Stimulated activated CD4-positive, alpha-beta T cell treated with anti-CD3 and anti-CD28 coated beads, Interleukin-1b, Interleukin-23, amount 100 ng/mL, for 24 hours (primary cell): ENCODE measurements around the gene ERC2.

Source experiments
- DNase-seq, 4 experiments: peaks; one replicate each; pipeline ENCODE4 v3.0.0-alpha.2; 2020; ENCODE audit warnings: low read depth in 4 of 4, low spot score in 1 of 4

The ERC2 gene

GRCh38 chr3:55487381-55488241 is 980.7 kb downstream of the ERC2 start:
- DNase-seq = no peak

- DNase-seq = no peak
These were observed 981.3 kb downstream of the ERC2 start, which contains the start of gene WNT5A for GRCh38 chr3:55486857-55487380. WNT5A (minus strand) TSS chr3:55487306; CDS start chr3:55486985, 321 bp downstream.

DNA sequence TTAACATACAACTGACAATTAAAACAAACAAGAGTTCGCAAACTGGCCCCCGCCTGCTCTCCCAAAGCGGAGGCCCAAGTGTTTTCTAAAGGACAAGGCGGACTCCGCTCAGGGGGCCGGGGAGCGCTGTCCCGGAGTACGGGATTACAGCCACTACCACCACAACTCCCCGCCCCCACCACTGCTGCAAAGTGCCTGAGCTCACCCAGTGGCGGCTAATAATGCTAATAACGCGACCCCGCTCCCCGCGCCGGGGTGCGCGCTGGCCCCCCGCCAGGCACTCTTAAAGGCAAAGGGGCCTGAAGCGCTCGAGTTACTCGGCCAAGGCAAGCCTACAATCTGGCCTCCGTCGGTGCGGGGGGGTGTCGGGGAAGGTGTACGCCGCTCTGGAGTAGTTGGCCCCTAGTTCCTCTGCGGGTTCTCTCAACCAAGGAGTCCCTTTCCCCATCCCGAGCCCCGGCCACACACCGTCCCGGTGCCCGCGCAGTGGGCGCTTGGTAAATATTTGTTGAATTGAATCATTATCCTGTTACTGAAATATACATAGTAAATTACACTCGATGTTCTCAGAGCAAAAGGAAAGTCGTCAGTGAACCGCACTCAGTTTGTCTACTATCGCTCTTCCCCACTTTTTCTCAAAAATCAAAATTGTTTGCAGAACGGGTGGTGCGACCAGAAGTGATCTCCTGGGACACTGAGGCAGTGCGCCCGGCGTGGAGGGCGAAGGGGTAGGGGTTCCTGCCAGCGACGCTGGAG is 982.0 kb downstream of the ERC2 start:
- no peak for DNase-seq

DNA sequence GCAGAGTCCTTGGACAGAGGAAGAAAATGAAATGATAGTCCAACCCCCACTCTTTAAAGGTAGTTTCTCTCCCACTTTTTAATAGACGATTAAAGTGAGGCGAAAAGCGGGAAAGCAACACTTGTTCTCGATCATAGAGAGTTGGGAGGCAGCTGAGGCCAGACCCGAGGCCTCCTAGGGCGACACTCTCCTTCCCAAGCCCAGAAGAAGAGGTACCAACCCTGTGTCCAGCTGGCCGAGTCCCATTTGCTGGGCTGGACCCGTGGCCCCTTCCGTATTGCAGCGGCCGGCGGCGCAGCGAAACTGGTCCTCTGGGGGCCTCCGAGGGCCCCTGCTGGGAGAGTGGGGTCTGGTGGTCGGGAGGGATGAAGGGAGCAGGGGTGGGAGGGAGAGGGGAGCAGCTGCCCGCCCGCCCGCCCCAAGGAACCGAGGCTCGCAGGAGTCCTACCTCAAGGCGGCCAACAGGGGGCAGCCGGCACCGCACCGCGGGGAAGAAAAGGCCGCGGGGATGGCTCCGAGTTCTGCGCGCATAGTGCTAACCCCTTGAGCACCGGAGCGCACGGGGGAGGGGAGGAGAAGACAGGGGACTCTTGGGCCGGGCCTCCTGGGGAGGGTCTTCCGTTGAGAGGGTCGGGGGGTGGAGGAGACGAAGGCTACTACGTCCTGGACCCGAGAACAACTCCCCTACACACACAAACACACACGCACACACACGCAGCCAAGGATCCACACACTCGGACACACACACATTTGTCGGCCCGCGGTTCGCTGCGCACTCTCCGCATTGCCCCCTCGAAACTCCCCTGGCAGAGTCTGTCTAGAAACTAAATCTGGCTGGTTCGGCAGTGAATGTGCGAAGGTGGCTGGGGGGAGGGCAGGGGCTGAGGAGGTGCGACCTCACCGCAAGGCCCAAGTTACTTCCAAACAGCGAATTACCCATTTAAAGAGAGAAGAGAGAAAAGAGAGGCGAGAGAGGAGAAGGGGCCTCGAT is 983.2 kb downstream of the ERC2 start:
- peak in 1 of 4 experiments; percentile 30 for DNase-seq

GRCh38 chr3:55484191-55484689 is 984.0 kb downstream of the ERC2 start:
- no peak for DNase-seq

GRCh38 chr3:55483196-55484095 is 984.8 kb downstream of the ERC2 start:
- no peak for DNase-seq

GRCh38 chr3:55482496-55483195 is 985.6 kb downstream of the ERC2 start:
- DNase-seq = no peak

DNA sequence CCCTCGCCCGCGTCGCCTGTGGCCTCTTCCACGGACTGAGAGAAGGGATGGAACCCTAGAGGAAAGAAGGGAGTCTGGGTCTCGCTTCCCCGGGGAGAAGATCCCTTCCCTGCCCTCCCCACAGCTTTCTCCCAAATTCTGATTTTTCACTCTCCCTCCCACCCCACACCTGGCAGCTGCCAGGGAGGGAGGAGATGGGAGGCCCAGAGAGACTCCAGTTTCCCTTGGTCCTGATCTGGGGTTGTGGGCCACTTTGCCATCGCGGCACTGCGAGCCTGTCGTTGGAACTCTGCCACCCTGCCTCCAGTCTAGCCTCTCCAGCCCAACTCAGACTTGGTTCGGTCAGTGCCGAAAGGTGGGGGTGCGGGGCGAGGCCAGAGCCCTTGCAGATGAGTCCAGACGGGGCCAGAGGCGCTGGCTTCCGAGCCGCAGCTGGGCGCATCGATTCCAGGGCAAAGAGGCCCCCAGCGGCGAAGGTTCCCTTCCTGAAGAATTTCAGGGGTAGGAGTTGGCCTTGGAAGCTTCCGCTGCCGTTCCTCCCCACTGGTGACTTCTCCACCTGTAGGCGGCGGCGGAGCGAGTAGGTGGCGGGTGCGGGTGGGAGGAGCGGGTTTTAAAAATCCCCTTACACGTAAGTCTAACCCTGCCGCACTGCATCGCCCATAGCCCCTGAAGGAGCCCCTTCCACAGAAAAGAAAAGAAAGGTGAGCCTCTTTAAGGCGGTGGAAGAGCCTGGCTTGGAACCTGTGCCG is 986.3 kb downstream of the ERC2 start:
- DNase-seq = no peak

- DNase-seq = no peak
These were observed 987.1 kb downstream of the ERC2 start for GRCh38 chr3:55480911-55481743.

DNA sequence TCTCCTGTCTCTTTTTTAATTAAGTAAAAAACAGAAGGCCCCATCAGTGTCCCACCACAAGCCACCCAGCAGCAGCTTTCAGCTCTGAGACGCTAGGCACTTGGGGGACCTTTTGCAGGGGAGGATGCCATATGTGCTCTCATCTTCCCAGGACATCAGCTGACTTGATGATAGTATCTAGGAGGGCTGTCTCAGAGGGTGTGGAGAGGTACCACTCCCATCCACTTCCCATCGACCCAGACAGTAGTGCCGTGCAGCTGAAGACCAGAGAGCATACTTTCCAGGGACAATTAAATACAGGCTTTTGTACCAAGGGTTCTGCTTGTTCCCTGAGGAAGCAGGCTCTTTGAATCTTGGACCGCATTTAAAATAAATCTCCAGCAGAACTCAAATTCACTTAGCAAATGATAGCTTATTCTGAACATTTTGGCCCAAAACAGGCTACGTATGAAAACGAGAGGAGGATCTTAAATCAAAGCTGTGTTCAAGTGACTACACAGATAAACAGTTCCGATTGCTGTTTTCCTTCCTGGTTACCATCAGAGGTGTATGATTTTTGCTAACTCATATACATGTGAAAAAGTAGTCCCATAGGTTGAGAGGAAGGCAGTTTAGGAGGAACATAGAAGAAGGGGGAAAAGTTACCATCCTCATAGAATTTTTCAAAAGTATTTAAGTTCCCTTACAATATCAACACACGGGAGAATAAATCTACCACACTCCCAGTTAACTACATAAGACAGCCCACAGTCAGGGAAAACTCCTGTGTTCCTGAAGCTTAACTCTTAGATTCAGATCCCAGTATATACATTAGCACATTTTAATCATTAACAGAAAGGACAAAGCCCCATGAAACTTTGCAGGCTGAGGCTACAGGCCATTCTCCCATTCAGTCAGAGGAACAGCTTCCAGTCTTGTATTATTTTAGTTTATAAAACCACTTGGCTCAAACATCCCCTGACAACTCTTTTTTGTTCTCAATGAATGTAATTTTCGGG is 990.7 kb downstream of the ERC2 start:
- no peak for DNase-seq

DNA sequence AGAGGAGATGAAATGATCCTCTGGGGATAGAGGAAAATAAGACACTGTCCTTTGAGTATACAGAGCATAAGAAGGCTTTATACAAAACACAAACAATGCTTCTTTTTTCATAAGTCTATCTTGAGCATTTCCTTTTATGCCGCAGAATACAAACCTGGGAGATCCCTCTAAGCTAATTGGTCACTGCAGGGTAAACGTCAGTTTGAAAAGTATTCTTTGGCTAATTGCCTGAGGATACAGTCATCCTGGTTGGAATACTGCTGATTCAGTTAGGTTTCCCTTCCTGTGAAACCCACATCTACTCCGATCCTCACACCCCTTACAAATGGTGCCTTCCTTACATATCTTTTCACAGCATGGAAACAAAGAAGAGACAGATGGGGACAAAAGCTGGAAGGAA is 991.8 kb downstream of the ERC2 start:
- no peak for DNase-seq

DNA sequence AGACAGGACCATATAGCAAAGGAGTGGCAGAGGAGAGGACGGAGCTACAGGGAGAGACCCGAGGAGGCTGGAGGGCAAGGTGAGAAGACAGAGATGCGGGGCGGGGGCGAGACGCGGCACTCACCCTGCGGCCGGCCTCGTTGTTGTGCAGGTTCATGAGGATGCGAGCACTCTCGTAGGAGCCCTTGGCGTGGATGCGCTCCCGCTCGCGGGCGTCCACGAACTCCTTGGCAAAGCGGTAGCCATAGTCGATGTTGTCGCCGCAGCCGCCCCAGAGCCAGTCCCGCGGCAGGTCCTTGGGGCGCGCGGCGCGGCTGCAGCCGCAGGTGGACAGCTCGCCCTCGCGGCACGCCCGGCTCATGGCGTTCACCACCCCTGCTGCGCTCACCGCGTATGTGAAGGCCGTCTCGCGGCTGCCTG is 994.0 kb downstream of the ERC2 start:
- DNase-seq = no peak

GRCh38 chr3:55473788-55474187 is 994.5 kb downstream of the ERC2 start:
- no peak for DNase-seq

DNA sequence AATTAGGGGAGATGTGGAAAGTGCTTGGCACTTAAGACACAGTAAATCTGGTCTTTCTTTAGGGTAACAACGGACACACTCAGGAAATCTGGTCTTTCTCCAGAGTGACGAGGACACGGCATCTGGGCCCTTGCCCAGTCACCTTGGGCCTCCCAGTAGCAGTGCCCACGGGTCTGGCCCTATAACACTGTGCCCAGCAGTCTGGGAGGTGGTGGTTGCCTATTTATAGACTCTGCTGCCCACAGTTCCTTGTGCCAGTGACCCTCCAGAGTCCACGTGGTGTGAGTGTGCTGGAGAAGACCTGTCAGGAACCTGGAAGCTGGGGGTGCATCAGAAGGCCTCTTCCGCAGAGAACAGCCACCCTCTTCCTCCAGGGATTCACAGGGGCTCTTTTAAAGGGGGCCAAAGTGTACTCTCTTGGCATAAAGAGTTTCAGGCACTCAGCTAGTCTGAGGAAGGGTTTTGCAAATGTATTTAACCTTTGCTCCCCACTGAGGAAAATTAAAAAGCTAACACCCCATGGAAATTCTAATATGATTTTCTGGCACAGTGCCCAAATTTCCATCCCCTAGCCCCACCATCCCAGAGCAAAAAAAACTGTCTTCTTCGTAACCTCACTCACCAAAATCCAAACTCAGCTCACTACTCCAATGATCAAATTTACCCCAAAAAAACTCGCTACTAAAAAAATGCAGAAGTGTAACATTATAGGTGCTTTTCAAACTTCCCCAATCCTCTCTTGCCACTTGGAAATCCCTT is 996.6 kb downstream of the ERC2 start:
- DNase-seq = no peak

- no peak for DNase-seq
These were observed 997.2 kb downstream of the ERC2 start for GRCh38 chr3:55471084-55471483.
